Effector memory CD4-positive, alpha-beta T cell (primary cell): Measurements from ENCODE around the gene VAT1L.

Experiments
- DNase-seq, 3 donors: peaks; one replicate each; pipeline ENCODE4 v3.0.0-alpha.2; 2020
- H3K27ac ChIP-seq: 2 replicates; pipeline ENCODE4 v1.7.0; 2013; ENCODE audit warnings: mild to moderate bottlenecking, low read length, moderate library complexity; ENCODE audit not compliant: insufficient read depth, poor library complexity, severe bottlenecking
- H3K27me3 ChIP-seq: replicated peaks from 2 replicates; pipeline ENCODE4 v1.7.0; 2013; ENCODE audit warnings: mild to moderate bottlenecking, low read length; ENCODE audit not compliant: insufficient read depth, control insufficient read depth, poor library complexity, severe bottlenecking
- H3K36me3 ChIP-seq: 2 replicates; pipeline ENCODE4 v1.7.0; 2013; ENCODE audit warnings: mild to moderate bottlenecking, low read length, moderate library complexity; ENCODE audit not compliant: control insufficient read depth, insufficient read depth
- H3K4me1 ChIP-seq: 2 replicates; pipeline ENCODE4 v1.7.0; 2013; ENCODE audit warnings: low read length, mild to moderate bottlenecking; ENCODE audit not compliant: control insufficient read depth, insufficient read depth, poor library complexity, severe bottlenecking
- H3K4me3 ChIP-seq: 2 replicates; pipeline ENCODE4 v1.7.0; 2013; ENCODE audit warnings: low read length, low read depth, mild to moderate bottlenecking; ENCODE audit not compliant: insufficient read depth, poor library complexity, severe bottlenecking
- H3K9me3 ChIP-seq: 2 replicates; pipeline ENCODE4 v1.7.0; 2013; ENCODE audit warnings: mild to moderate bottlenecking, low read length, moderate library complexity; ENCODE audit not compliant: control insufficient read depth

Gene VAT1L

GRCh38 chr16:77897831-77898605 lies 109.7 kb downstream of the VAT1L start:
- no peak for DNase-seq
- no peaks in the 10 kb centered on the region for H3K4me1 ChIP-seq
- H3K9me3 ChIP-seq, result no peaks in the 10 kb centered on the region
- no peaks in the 10 kb centered on the region for H3K36me3 ChIP-seq
- no peak overlapping the region for H3K4me3 ChIP-seq
- no peaks in the 10 kb centered on the region for H3K27me3 ChIP-seq
- no peak overlapping the region for H3K27ac ChIP-seq

GRCh38 chr16:77898671-77899211 lies 110.4 kb downstream of the VAT1L start:
- no peaks in the 10 kb centered on the region for H3K36me3 ChIP-seq
- DNase-seq, result no peak
- no peaks in the 10 kb centered on the region for H3K4me1 ChIP-seq
- H3K27ac ChIP-seq, result no peak overlapping the region
- H3K9me3 ChIP-seq, result no peaks in the 10 kb centered on the region
- H3K27me3 ChIP-seq, result no peaks in the 10 kb centered on the region
- H3K4me3 ChIP-seq, result no peak overlapping the region

GRCh38 chr16:77899416-77899815 lies 111.1 kb downstream of the VAT1L start:
- no peak for DNase-seq
- no peak overlapping the region for H3K4me3 ChIP-seq
- H3K36me3 ChIP-seq, result no peaks in the 10 kb centered on the region
- no peak overlapping the region for H3K27ac ChIP-seq
- H3K27me3 ChIP-seq, result no peaks in the 10 kb centered on the region
- H3K9me3 ChIP-seq, result no peaks in the 10 kb centered on the region
- H3K4me1 ChIP-seq, result no peaks in the 10 kb centered on the region

DNA sequence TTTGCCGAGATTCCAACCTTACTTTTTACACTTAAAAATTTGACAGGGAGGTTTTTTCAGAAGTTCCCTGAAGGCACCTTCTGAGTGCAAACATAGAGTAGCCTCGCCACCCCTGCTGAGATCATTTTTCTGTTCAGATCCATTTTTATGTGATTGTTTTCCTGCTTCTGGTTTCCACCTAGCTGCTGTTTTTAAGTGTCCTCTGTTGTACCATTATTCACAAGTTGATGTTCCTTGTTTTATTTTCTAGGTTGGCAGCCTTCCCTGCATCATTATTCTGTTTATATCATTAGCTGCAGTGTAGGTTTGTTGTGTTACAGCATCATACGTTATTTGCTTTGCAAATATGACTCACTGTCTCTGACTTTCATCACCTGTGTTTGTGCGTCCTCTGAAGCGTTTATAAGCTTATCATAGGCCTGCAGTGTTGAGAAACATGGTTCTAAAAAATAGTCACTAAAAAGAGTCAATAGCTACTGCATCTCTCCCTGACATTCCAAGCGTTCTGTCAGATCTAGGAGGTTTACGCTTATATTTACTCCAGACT lies 117.1 kb downstream of the VAT1L start:
- DNase-seq, result no peak
- no peaks in the 10 kb centered on the region for H3K27me3 ChIP-seq
- H3K4me3 ChIP-seq, result no peak overlapping the region
- no peaks in the 10 kb centered on the region for H3K36me3 ChIP-seq
- no peak overlapping the region for H3K27ac ChIP-seq
- no peaks in the 10 kb centered on the region for H3K9me3 ChIP-seq
- no peaks in the 10 kb centered on the region for H3K4me1 ChIP-seq

- Histone ChIP-seq H3K4me1 (no peaks in the 10 kb centered on the region), H3K27ac (no peak overlapping the region), H3K36me3 (no peaks in the 10 kb centered on the region), H3K4me3 (no peak overlapping the region), H3K9me3 (no peaks in the 10 kb centered on the region), H3K27me3 (no peaks in the 10 kb centered on the region)
- no peak for DNase-seq
These were observed 121.7 kb downstream of the VAT1L start for GRCh38 chr16:77910021-77910420.

GRCh38 chr16:77912617-77913016 lies 124.3 kb downstream of the VAT1L start:
- Histone ChIP-seq H3K9me3 (no peaks in the 10 kb centered on the region), H3K4me1 (no peaks in the 10 kb centered on the region), H3K27ac (no peak overlapping the region), H3K4me3 (no peak overlapping the region), H3K27me3 (no peaks in the 10 kb centered on the region), H3K36me3 (no peaks in the 10 kb centered on the region)
- DNase-seq, result no peak

DNA sequence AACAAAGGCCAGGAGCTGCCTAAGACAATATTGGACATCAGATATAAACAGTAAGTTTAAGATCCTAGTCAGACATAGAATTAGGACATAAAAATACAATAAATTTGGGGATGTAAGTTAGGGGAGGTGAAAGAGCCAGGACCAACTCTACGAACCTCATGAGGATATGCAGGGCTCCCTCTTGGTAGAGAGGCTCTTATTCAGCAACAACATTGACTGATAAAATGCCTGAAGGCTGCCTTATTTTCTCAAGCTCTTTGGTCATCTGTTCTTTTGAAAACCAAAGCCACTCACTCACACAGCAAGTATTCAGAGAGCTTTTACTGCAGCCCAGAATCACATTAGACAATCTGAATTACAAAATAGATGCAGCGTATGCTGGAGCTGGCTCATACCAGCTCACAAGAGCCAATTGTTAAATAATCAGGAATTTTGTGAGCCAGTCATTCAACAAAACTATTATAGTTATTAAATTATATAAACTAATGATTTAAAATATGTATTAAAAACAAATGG lies 125.4 kb downstream of the VAT1L start:
- Histone ChIP-seq H3K36me3 (no peaks in the 10 kb centered on the region), H3K27me3 (no peaks in the 10 kb centered on the region), H3K4me3 (no peak overlapping the region), H3K9me3 (no peaks in the 10 kb centered on the region), H3K27ac (no peak overlapping the region), H3K4me1 (no peaks in the 10 kb centered on the region)
- no peak for DNase-seq

DNA sequence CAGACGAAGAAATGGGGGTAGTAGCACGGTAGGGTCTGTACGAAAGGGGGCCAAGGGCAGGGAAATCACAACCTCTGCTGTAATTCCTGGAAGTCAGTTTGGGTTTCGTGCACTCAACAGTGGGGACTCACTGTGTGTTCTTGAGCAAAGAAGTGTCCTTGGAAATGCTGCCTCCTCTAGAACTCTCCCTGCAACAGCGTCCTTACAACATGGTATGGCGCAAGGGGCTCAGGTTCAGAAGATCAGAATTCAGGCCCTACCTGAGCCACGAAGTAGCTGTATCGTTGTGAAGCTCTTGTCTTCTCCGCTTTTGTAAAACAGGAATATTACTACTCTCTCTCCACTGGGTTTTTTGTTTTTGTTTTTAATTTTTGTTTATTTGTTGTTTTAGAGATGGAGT lies 127.7 kb downstream of the VAT1L start:
- no peaks in the 10 kb centered on the region for H3K4me1 ChIP-seq
- no peaks in the 10 kb centered on the region for H3K27me3 ChIP-seq
- no peak overlapping the region for H3K27ac ChIP-seq
- H3K4me3 ChIP-seq, result no peak overlapping the region
- H3K9me3 ChIP-seq, result no peaks in the 10 kb centered on the region
- no peaks in the 10 kb centered on the region for H3K36me3 ChIP-seq
- DNase-seq, result no peak

- DNase-seq, result no peak
- H3K27ac ChIP-seq, result no peak overlapping the region
- H3K4me1 ChIP-seq, result no peaks in the 10 kb centered on the region
- no peaks in the 10 kb centered on the region for H3K27me3 ChIP-seq
- H3K36me3 ChIP-seq, result no peaks in the 10 kb centered on the region
- no peaks in the 10 kb centered on the region for H3K9me3 ChIP-seq
- H3K4me3 ChIP-seq, result no peak overlapping the region
These were observed 129.6 kb downstream of the VAT1L start for GRCh38 chr16:77917971-77918370.
